Fibroblast of skin of back (primary cell): ENCODE data around the gene KIF24.
"Not testable (repeated sequence)": the region's sequence is repeated elsewhere in the genome, so short reads cannot be mapped to it uniquely, and the experiment has no call there.

Experiments
- DNase-seq: peaks from one replicate; pipeline ENCODE4 v3.0.0-alpha.2; 2013

The KIF24 gene

DNA sequence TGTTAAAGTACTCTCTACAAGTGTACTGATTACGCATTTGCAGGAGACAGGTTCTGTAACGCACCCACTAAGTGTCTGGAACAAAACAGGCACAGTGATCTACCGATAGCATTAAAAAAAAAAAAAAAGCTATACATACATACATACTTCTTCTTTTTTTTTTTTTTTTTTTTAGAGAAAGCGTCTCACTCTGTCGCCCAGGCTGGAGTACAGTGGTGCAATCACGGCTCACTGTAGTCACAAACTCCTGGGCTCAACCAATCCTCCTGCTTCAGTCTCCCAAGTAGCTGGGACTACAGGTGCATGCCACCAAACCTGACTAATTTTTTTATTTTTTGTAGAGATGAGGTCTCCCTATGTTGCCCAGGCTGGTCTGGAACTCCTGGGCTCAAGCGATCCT lies 7.6 kb downstream of the KIF24 start:
- no peak for DNase-seq

DNA sequence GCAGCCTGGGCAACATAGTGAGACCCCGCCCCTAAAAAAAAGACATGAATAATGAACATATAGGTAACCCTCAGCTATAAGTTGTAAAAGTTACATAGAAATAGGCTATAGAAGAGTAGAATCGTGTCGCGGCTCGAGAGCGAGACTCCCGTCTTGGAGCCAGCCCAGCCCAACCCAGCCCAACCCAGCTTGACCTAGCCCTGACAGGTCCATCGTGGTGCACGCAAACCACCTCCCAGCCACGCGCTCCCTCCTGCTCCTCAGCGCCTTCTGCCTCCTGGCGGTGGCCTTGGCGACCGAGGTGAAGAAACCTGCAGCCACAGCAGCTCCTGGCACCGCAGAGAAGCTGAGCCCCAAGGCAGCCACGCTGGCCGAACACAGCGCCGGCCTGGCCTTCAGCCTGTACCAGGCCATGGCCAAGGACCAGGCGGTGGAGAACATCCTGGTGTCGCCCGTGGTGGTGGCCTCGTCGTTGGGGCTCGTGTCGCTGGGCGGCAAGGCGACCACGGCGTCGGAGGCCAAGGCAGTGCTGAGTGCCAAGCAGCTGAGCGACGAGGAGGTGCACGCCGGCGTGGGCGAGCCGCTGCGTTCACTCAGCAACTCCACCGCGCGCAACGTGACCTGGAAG lies 10.8 kb downstream of the KIF24 start:
- DNase-seq, result no peak

DNA sequence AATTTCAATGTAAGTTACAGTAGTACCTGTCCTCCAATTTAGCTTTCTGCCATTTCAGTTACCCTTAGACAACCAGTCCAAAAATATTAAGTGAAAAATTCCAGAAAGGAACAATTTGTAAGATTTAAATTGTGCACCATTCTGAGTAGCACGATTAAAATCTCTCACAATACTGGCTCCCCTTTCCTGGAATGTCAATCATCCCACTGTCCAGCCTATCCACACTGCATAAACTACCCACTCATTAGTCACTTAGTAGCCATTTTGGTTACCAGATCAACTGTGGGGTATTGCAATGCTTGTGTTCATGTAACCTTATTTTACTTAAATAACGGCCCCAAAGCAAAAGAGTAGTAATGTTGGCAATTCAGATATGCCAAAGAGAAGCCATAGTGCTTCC lies 11.6 kb downstream of the KIF24 start:
- DNase-seq, result no peak

DNA sequence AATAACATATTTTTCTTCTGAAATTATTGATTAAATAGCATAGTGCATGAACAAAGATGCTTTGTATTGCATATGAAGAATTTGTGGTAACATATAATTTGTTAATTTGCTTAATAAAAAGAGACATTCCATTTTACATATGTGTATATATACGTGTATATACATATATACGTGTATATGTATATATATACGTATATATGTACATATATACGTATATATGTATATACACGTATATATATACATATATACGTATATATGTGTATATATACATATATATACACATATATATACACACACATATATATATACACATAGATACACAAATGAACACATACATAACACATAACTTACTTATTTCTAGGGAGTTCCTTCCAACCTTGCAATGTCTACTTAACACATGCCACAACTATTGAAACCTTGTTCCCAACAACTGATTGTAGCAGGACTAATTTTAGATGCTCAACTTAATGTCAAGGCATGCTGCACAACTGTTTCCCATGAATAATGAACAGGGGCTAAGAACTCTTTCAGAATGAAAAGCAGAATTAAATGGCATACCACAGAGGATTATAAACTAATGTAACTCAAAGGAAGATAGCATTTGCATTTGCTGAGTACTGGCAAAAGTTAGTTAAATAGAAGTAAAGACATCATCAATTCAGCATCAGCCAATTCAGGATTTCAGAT lies 17.4 kb downstream of the KIF24 start:
- no peak for DNase-seq

DNA sequence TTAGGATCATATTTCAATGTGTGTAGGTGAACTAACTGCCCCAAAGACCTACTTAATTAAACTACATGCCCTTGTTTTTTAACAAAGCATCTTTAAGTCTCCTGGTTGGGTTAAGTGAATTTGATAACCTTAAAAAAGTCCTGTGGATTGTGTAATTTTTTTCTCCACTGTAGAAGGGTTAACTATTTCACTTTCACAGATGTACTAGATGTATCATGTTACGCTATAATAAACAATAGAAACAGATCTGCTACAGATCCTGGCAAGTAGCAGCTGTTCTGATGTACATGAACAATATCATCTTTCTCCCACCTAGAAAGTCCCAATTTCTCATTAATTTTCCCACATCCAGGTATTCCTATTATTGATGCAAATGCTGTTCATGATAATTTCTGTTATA lies 18.9 kb downstream of the KIF24 start:
- no peak for DNase-seq

DNA sequence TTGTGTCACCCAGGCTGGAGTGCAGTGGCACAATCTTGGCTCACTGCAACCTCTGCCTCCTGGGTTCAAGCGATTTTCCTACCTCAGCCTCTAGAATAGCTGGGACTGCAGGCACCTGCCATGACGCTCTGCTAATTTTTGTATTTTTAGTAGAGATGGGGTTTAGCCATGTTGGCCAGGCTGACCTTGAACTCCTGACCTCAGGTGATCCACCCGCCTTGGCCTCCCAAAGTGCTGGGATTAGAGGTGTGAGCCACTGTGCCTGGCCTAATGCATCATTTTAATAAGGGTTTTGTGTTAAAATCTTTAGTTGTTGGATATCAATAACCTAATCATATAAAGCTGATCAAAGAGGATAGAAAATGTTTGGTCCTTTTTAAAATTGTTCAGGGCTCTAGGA lies 20.8 kb downstream of the KIF24 start:
- not testable (repeated sequence) for DNase-seq

DNA sequence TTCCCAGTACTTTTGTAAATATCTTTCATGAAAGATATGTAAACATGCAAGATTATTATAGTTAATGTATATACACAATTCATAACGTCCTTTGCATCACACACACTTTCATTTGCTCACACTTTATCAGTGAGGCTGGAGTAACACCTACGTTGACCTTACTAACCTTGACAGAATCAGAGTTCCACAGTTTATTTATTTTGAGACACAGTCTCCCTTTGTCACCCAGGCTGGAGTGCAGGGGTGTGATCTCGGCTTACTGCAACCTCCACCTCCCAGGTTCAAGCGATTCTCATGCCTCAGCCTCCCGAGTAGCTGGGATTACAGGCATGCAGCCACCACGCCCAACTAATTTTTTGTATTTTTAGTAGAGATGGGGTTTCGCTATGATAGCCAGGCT lies 28.0 kb downstream of the KIF24 start:
- not testable (repeated sequence) for DNase-seq

DNA sequence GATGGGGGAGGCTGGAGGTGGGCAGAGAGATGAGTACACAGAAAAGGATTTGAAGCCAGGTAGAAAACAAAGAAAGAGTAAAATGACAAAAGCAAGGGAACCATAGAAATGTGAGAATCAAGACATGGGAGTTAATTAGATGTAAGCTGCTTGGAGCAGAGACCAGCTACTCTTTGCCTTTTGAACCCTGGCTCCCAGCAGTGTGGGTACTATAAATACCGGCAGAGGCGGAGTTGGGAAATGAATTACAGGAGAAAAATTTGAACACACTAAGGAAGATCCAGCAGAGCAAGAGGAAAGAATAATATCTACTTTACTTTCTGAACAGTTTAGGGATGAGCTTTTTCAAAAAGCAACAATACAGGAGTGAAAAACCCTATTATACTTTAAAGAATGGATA lies 36.5 kb downstream of the KIF24 start:
- DNase-seq, result no peak

DNA sequence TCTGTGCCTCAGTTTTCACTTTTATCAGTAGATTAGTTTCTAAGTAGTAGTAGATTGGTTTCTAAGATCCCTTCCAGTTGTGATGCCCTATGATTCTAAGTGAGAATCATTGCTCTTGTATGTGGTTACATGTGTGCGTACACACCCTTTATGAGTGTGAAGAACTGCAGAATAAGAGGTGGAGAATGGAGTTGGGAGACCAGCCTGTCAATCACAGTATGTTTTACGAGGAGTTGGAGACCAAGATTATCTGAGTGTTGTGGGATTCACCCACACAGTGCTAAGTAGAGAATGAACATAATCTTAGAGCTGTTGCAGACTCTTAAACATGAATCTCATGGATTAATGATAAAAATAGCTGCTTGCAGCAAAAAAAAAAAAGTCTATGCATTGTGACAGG lies 37.6 kb downstream of the KIF24 start:
- DNase-seq, result no peak

DNA sequence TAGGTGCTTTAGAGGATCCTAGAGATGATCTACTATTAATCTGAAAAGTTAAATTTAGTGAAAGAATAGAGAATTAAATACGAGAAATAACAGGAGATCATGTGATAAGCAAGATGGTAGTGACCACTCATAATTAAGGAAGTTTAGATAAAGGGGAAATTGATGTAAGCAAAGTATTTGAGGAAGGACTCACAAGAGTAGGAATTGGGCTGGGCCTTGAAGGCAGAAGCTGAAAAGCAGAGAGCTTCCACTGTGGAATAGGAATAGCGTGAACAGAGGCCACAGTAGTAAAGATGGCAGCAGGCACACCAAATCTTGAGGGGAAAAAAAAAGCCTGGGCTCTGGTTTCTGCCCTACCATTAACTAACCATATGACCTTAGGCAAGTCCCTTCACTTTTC lies 38.0 kb downstream of the KIF24 start:
- DNase-seq, result no peak

DNA sequence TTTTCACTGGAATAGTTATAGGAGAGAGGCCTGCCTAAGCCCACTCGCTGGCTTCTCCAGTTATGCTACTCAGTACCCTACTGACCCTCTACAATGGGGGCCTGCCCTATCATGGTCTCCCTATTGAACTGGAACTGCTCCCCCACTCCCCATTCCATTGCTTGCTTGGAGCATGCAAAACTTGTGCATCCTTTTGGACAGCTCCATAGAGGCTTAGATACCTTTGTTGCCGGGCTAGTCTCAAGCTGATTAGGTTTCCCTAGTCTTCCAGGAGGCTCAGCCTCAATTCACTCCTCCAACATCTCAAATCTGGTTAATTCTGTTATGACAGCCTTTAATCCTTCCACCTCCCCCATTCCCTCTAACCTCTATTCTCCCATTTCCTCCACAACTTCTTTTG lies 39.9 kb downstream of the KIF24 start:
- DNase-seq, result no peak

DNA sequence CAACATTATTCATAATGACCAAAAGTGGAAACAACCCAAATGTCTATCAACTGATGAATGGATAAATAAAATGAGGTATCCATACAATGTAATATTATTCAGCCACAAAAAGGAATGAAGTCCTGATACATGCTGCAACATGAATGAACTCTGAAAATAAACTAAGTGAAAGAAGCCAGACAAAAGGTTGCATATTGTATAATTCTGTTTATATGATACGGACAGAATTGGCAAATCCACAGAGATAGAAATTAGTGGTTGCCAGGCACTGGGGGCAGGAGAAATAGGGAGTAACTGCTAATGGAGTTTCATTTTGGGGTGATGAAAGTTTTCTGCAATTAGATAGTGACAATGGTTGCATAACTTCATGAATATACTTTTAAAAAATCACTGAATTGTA lies 47.0 kb downstream of the KIF24 start:
- DNase-seq, result no peak

DNA sequence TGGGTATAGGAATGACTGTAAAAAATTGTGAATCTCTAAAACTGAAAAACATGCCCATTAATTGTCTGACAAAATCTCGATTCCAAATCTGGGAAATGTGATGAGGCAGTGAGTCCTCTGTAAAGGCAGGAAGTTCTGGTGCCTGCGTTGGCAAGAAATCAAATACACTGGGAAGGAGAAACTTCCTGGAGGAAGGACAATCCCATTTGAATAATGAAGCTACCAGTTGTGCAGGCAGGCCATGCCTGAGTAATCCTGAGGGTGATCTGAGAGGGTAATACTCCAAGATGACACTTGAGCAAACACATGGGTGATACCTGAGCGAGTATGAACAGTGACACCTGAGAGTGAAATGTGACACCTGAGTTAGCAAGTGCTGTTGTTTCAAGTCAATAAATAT lies 49.7 kb downstream of the KIF24 start:
- DNase-seq, result no peak
